Nucleus accumbens (tissue), 56 donors: ENCODE results near the gene RPS6KA4.
A peak's percentile ranks its signal among the peaks of the same experiment; 100 is the strongest.

Experiments used
- DNase-seq, 56 donors: peaks; one replicate each; lab custom pipeline; 2025; lab: John Stamatoyannopoulos, UW

Gene RPS6KA4

GRCh38 chr11:64324692-64325469, 34.1 kb upstream of the RPS6KA4 start:
- DNase-seq, result no peak

- no peak for DNase-seq
Observed at GRCh38 chr11:64327375-64327774, 31.6 kb upstream of the RPS6KA4 start.

- no peak for DNase-seq
Observed at GRCh38 chr11:64327993-64328392, 31.0 kb upstream of the RPS6KA4 start.

- no peak for DNase-seq
Observed at GRCh38 chr11:64330888-64331287, 28.1 kb upstream of the RPS6KA4 start.

GRCh38 chr11:64331569-64332371, 27.2 kb upstream of the RPS6KA4 start:
- DNase-seq, result peak in 8 of 56 donors; percentile 7 to 38 (median 28)

- no peak for DNase-seq
Observed at GRCh38 chr11:64333556-64333955, 25.4 kb upstream of the RPS6KA4 start.

GRCh38 chr11:64334764-64335735, 23.9 kb upstream of the RPS6KA4 start:
- DNase-seq, result no peak

GRCh38 chr11:64337538-64338249, 21.3 kb upstream of the RPS6KA4 start:
- DNase-seq, result no peak

- no peak for DNase-seq
Observed at GRCh38 chr11:64338716-64339115, 20.2 kb upstream of the RPS6KA4 start.

GRCh38 chr11:64339286-64339685, 19.7 kb upstream of the RPS6KA4 start:
- DNase-seq, result no peak

GRCh38 chr11:64339754-64340408, 19.1 kb upstream of the RPS6KA4 start, which contains the start of gene CCDC88B:
CCDC88B (plus strand) TSS chr11:64340204; CDS start chr11:64340267, 63 bp downstream.
- DNase-seq, result peak in 5 of 56 donors; percentile 9 to 48 (median 27)

- DNase-seq, result peak in 6 of 56 donors; percentile 3 to 55 (median 16)
Observed at GRCh38 chr11:64340671-64341335, 18.2 kb upstream of the RPS6KA4 start.

- no peak for DNase-seq
Observed at GRCh38 chr11:64341429-64341828, 17.5 kb upstream of the RPS6KA4 start.

- DNase-seq, result peak in 53 of 56 donors; percentile 23 to 90 (median 63)
Observed at GRCh38 chr11:64341851-64342791, 16.8 kb upstream of the RPS6KA4 start.

- peak in 4 of 56 donors; percentile 47 to 83 (median 65) for DNase-seq
Observed at GRCh38 chr11:64342869-64343745, 15.9 kb upstream of the RPS6KA4 start.
